Naive thymus-derived CD4-positive, alpha-beta T cell (primary cell): Measurements from ENCODE around the gene CT45A7. TPM values are rescaled to one million over a fixed set of nuclear protein-coding genes. Genes with fewer than 3 reads are reported as not detected.
"Not testable (repeated sequence)": the region's sequence is repeated elsewhere in the genome, so short reads cannot be mapped to it uniquely, and the experiment has no call there.

Experiments used
- ATAC-seq: fragments of 150-1000 bp; cut with Tn5 transposase; 2 replicates; pipeline ENCODE4 v1.10.0; 2021; ENCODE audit warnings: mild to moderate bottlenecking, moderate library complexity
- CTCF ChIA-PET: fragments of 350-600 bp; sonication (Branson Sonifier 250); formaldehyde crosslinking; loops from one replicate; lab custom pipeline; 2021; ENCODE audit warnings: antibody characterized with exemption; lab: Charles Lee
- POLR2A ChIA-PET: fragments of 350-600 bp; sonication (Branson Sonifier 250); formaldehyde crosslinking; loops from one replicate; lab custom pipeline; 2021; ENCODE audit warnings: antibody characterized with exemption, inconsistent platforms; lab: Charles Lee
- DNase-seq, 9 donors: peaks; one replicate each; pipeline versions ENCODE4 v3.0.0 to v3.0.0-alpha.2; 2020 to 2022; ENCODE audit warnings: mixed read lengths in 1 of 9
- H3K27ac ChIP-seq: one replicate; pipeline ENCODE4 v1.7.0; 2013; ENCODE audit warnings: mild to moderate bottlenecking, low read depth, low read length, moderate library complexity
- H3K27me3 ChIP-seq, 2 donors: one replicate each; pipeline ENCODE4 v1.7.0; 2013; ENCODE audit warnings: low read length in 2 of 2, mild to moderate bottlenecking in 2 of 2, moderate library complexity in 2 of 2; ENCODE audit not compliant: control insufficient read depth in 2 of 2, insufficient read depth in 2 of 2
- H3K36me3 ChIP-seq, 3 experiments: 1 replicate in 2 of 3; 2 replicates in 1 of 3; pipeline ENCODE4 v1.7.0; 2013; ENCODE audit warnings: low read length in 3 of 3, mild to moderate bottlenecking in 3 of 3, moderate library complexity in 1 of 3; ENCODE audit not compliant: insufficient read depth in 3 of 3, control insufficient read depth in 2 of 3
- H3K4me1 ChIP-seq, 2 donors: one replicate each; pipeline ENCODE4 v1.7.0; 2013; ENCODE audit warnings: low read length in 2 of 2, mild to moderate bottlenecking in 2 of 2, moderate library complexity in 1 of 2; ENCODE audit not compliant: control insufficient read depth in 2 of 2, insufficient read depth in 2 of 2
- H3K4me3 ChIP-seq: 2 replicates; pipeline ENCODE4 v1.7.0; 2013; ENCODE audit warnings: mild to moderate bottlenecking, low read length
- H3K9me3 ChIP-seq, 3 experiments: 1 replicate in 2 of 3; 2 replicates in 1 of 3; pipeline ENCODE4 v1.7.0; 2013; ENCODE audit warnings: low read length in 3 of 3; ENCODE audit not compliant: control insufficient read depth in 2 of 3
- H3K27ac Mint-ChIP-seq, 9 donors: one replicate each; pipeline ENCODE4 v1.8.0; 2020 to 2022; ENCODE audit warnings: mixed read lengths in 9 of 9, mild to moderate bottlenecking in 8 of 9, moderate library complexity in 5 of 9, inconsistent platforms in 2 of 9
- H3K27me3 Mint-ChIP-seq, 5 donors: one replicate each; pipeline ENCODE4 v1.8.0; 2021 to 2022; ENCODE audit warnings: mixed read lengths in 5 of 5, mild to moderate bottlenecking in 1 of 5
- H3K36me3 Mint-ChIP-seq, 5 donors: one replicate each; pipeline ENCODE4 v1.8.0; 2020 to 2022; ENCODE audit warnings: mixed read lengths in 5 of 5, mild to moderate bottlenecking in 3 of 5, inconsistent platforms in 1 of 5
- H3K4me1 Mint-ChIP-seq, 7 donors: one replicate each; pipeline ENCODE4 v1.8.0; 2020 to 2022; ENCODE audit warnings: mixed read lengths in 7 of 7, mild to moderate bottlenecking in 3 of 7, inconsistent platforms in 1 of 7
- H3K4me3 Mint-ChIP-seq, 10 donors: one replicate each; pipeline ENCODE4 v1.8.0; 2020 to 2022; ENCODE audit warnings: mild to moderate bottlenecking in 10 of 10, mixed read lengths in 10 of 10, moderate library complexity in 6 of 10, inconsistent platforms in 2 of 10
- H3K9me3 Mint-ChIP-seq, 11 donors: one replicate each; pipeline ENCODE4 v1.8.0; 2020 to 2022; ENCODE audit warnings: mixed read lengths in 11 of 11, mild to moderate bottlenecking in 4 of 11, inconsistent platforms in 1 of 11, moderate library complexity in 1 of 11
- intact Hi-C, 2 donors: fragments of 100-400 bp; cut with micrococcal nuclease; formaldehyde crosslinking; loops; one replicate each; pipeline ENCODE4 v1.15.1; 2023
- polyA plus RNA-seq, 2 donors: library from polyadenylated mRNA; unstranded; fragments of 300-500 nt; fragmentation: Illumina TruSeq; gene quantifications; one replicate each; pipeline ENCODE4 v1.2.3, GENCODE V29; 2021
- total RNA-seq, 6 experiments: library from RNA in 5 of 6; stranded (reverse) in 5 of 6; gene quantifications; 1 replicate in 5 of 6; 2 replicates in 1 of 6; pipeline ENCODE4 v1.2.3 and lab custom pipeline; 2021 to 2026

Gene CT45A7, protein sequence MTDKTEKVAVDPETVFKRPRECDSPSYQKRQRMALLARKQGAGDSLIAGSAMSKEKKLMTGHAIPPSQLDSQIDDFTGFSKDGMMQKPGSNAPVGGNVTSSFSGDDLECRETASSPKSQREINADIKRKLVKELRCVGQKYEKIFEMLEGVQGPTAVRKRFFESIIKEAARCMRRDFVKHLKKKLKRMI
- not detected for total RNA-seq
- not detected for polyA plus RNA-seq
- not detected for total RNA-seq (lab: John Stamatoyannopoulos, UW)

DNA sequence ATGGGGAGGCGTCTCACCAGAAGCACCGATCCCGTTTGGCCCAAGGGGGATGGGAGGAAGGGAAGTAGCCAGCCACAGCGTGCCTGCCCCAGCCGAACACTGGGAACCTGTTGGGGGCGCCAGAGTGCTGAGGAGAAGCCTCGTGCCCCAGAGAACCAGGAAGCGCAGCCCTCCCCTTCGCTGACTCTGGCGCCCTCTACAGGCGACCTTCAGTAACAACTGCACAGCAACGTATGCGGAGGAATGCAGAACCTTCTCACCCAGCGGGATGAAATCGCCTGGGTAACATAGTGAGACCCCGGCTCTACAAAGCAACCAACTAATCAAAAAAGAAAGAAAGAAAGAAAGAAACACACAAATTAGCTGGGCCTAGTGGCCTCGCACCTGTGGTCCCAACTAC, at the start of gene CT45A7:
Gene CT45A7, minus strand, starts transcription at position 101 of the 400 bp plus-strand sequence. CDS start 3,747 bp downstream, outside the sequence.
- POLR2A ChIA-PET, CTCF ChIA-PET: not testable (repeated sequence)

DNA sequence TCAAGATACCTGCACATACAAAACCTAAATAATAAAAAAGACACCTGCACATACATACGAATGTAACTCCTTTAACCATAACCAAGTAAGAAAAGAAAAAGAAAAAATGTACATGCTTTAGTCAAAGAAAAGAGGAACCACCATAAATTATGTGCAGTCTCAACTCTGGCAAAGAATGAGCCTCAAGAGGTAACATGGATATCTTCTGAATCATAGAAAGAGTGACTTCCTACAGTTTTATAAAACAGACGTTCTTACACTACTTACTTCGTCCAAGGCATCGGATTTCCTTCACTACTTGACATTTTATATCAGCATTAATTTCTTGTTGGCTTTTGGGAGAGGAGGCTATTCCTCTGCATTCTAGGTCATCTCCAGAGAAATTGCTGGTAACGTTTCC, 45.7 kb upstream of the CT45A7 start:
- CTCF ChIA-PET, intact Hi-C loops, H3K9me3 Mint-ChIP-seq: not testable (repeated sequence)

More for the DNA sequence above, at the start of gene CT45A7:
- H3K36me3 Mint-ChIP-seq, H3K4me3 Mint-ChIP-seq, H3K4me1 ChIP-seq, H3K27me3 ChIP-seq, H3K9me3 Mint-ChIP-seq, H3K27ac Mint-ChIP-seq, H3K27ac ChIP-seq, H3K4me3 ChIP-seq, H3K9me3 ChIP-seq, ATAC-seq, intact Hi-C loops, DNase-seq, H3K4me1 Mint-ChIP-seq, H3K36me3 ChIP-seq, H3K27me3 Mint-ChIP-seq: not testable (repeated sequence)

DNA sequence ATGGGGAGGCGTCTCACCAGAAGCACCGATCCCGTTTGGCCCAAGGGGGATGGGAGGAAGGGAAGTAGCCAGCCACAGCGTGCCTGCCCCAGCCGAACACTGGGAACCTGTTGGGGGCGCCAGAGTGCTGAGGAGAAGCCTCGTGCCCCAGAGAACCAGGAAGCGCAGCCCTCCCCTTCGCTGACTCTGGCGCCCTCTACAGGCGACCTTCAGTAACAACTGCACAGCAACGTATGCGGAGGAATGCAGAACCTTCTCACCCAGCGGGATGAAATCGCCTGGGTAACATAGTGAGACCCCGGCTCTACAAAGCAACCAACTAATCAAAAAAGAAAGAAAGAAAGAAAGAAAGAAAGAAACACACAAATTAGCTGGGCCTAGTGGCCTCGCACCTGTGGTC, 34.6 kb upstream of the CT45A7 start, which contains the start of gene CT45A9:
Gene CT45A9, minus strand, starts transcription at position 101 of the 400 bp plus-strand sequence. CDS start 3,751 bp downstream, outside the sequence.
- H3K27ac Mint-ChIP-seq, H3K4me3 ChIP-seq, H3K36me3 ChIP-seq, intact Hi-C loops, ATAC-seq, H3K9me3 Mint-ChIP-seq, H3K27me3 ChIP-seq, H3K4me1 Mint-ChIP-seq, POLR2A ChIA-PET, DNase-seq, CTCF ChIA-PET, H3K4me3 Mint-ChIP-seq, H3K4me1 ChIP-seq, H3K27me3 Mint-ChIP-seq, H3K36me3 Mint-ChIP-seq, H3K9me3 ChIP-seq, H3K27ac ChIP-seq: not testable (repeated sequence)

More for the DNA sequence above, 45.7 kb upstream of the CT45A7 start:
- H3K27ac Mint-ChIP-seq, H3K4me3 Mint-ChIP-seq, H3K36me3 Mint-ChIP-seq, POLR2A ChIA-PET, H3K36me3 ChIP-seq, H3K27me3 ChIP-seq, H3K4me3 ChIP-seq, H3K9me3 ChIP-seq, H3K4me1 Mint-ChIP-seq, H3K4me1 ChIP-seq, H3K27ac ChIP-seq, DNase-seq, ATAC-seq, H3K27me3 Mint-ChIP-seq: not testable (repeated sequence)

DNA sequence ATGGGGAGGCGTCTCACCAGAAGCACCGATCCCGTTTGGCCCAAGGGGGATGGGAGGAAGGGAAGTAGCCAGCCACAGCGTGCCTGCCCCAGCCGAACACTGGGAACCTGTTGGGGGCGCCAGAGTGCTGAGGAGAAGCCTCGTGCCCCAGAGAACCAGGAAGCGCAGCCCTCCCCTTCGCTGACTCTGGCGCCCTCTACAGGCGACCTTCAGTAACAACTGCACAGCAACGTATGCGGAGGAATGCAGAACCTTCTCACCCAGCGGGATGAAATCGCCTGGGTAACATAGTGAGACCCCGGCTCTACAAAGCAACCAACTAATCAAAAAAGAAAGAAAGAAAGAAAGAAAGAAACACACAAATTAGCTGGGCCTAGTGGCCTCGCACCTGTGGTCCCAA, 17.4 kb upstream of the CT45A7 start, which contains the start of gene CT45A8:
Gene CT45A8, minus strand, starts transcription at position 101 of the 400 bp plus-strand sequence. CDS start 3,755 bp downstream, outside the sequence.
- intact Hi-C loops, ATAC-seq, H3K4me3 ChIP-seq: not testable (repeated sequence)

DNA sequence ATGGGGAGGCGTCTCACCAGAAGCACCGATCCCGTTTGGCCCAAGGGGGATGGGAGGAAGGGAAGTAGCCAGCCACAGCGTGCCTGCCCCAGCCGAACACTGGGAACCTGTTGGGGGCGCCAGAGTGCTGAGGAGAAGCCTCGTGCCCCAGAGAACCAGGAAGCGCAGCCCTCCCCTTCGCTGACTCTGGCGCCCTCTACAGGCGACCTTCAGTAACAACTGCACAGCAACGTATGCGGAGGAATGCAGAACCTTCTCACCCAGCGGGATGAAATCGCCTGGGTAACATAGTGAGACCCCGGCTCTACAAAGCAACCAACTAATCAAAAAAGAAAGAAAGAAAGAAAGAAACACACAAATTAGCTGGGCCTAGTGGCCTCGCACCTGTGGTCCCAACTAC, 17.2 kb downstream of the CT45A7 start, which contains the start of gene CT45A2:
Gene CT45A2, minus strand, starts transcription at position 101 of the 400 bp plus-strand sequence. CDS start 3,747 bp downstream, outside the sequence.
- H3K27me3 Mint-ChIP-seq, intact Hi-C loops, POLR2A ChIA-PET, ATAC-seq, H3K9me3 Mint-ChIP-seq, H3K4me3 ChIP-seq, H3K4me1 ChIP-seq, H3K36me3 ChIP-seq, H3K27ac Mint-ChIP-seq, CTCF ChIA-PET, H3K27ac ChIP-seq, DNase-seq, H3K36me3 Mint-ChIP-seq, H3K9me3 ChIP-seq, H3K4me1 Mint-ChIP-seq, H3K4me3 Mint-ChIP-seq, H3K27me3 ChIP-seq: not testable (repeated sequence)

More for the DNA sequence above, 17.4 kb upstream of the CT45A7 start, which contains the start of gene CT45A8:
- H3K27me3 Mint-ChIP-seq, H3K27ac Mint-ChIP-seq, H3K36me3 ChIP-seq, POLR2A ChIA-PET, H3K9me3 Mint-ChIP-seq, H3K4me3 Mint-ChIP-seq, H3K36me3 Mint-ChIP-seq, H3K9me3 ChIP-seq, CTCF ChIA-PET, H3K27ac ChIP-seq, H3K27me3 ChIP-seq, H3K4me1 Mint-ChIP-seq, DNase-seq, H3K4me1 ChIP-seq: not testable (repeated sequence)

DNA sequence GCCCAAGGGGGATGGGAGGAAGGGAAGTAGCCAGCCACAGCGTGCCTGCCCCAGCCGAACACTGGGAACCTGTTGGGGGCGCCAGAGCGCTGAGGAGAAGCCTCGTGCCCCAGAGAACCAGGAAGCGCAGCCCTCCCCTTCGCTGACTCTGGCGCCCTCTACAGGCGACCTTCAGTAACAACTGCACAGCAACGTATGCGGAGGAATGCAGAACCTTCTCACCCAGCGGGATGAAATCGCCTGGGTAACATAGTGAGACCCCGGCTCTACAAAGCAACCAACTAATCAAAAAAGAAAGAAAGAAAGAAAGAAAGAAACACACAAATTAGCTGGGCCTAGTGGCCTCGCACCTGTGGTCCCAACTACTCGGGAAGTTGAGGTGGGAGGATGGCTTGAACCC, 34.4 kb downstream of the CT45A7 start, which contains the start of gene CT45A6:
Gene CT45A6, minus strand, starts transcription at position 101 of the 400 bp plus-strand sequence. CDS start 3,794 bp downstream, outside the sequence.
- H3K27ac Mint-ChIP-seq, H3K4me1 Mint-ChIP-seq, H3K36me3 ChIP-seq, H3K4me1 ChIP-seq, H3K9me3 Mint-ChIP-seq, H3K4me3 ChIP-seq, CTCF ChIA-PET, intact Hi-C loops, H3K36me3 Mint-ChIP-seq, ATAC-seq, H3K27me3 Mint-ChIP-seq, H3K9me3 ChIP-seq, H3K27me3 ChIP-seq, POLR2A ChIA-PET, H3K27ac ChIP-seq, H3K4me3 Mint-ChIP-seq, DNase-seq: not testable (repeated sequence)

DNA sequence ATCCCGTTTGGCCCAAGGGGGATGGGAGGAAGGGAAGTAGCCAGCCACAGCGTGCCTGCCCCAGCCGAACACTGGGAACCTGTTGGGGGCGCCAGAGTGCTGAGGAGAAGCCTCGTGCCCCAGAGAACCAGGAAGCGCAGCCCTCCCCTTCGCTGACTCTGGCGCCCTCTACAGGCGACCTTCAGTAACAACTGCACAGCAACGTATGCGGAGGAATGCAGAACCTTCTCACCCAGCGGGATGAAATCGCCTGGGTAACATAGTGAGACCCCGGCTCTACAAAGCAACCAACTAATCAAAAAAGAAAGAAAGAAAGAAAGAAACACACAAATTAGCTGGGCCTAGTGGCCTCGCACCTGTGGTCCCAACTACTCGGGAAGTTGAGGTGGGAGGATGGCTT, 51.7 kb downstream of the CT45A7 start, which contains the start of gene CT45A5:
Gene CT45A5, minus strand, starts transcription at position 101 of the 400 bp plus-strand sequence. CDS start 3,774 bp downstream, outside the sequence.
- intact Hi-C loops, H3K27ac ChIP-seq, H3K27me3 Mint-ChIP-seq, H3K4me1 Mint-ChIP-seq, H3K36me3 ChIP-seq, ATAC-seq, H3K4me1 ChIP-seq, H3K36me3 Mint-ChIP-seq, H3K27ac Mint-ChIP-seq, H3K4me3 ChIP-seq, CTCF ChIA-PET, DNase-seq, H3K4me3 Mint-ChIP-seq, H3K9me3 ChIP-seq, H3K27me3 ChIP-seq, POLR2A ChIA-PET, H3K9me3 Mint-ChIP-seq: not testable (repeated sequence)
